Fibroblast of lung (primary cell): ENCODE data around the gene PRORP. TPM values are rescaled to one million over a fixed set of nuclear protein-coding genes. Genes with fewer than 3 reads are reported as not detected.

Experiments
- DNase-seq, 2 donors: peaks; one replicate each; pipeline versions ENCODE4 v3.0.0 to v3.0.0-alpha.2; 2010; ENCODE audit warnings: low read depth in 2 of 2
- H2AFZ ChIP-seq: 2 replicates; pipeline ENCODE4 v1.5.1; 2012; ENCODE audit warnings: low read length, control low read depth, inconsistent platforms
- H3K27ac ChIP-seq: 2 replicates; pipeline ENCODE4 v1.5.1; 2011; ENCODE audit warnings: low read length, control low read depth; ENCODE audit not compliant: insufficient read depth
- H3K27me3 ChIP-seq: 2 replicates; pipeline ENCODE4 v1.5.1; 2011; ENCODE audit warnings: mild to moderate bottlenecking, low read length; ENCODE audit not compliant: control insufficient read depth, insufficient read depth
- H3K36me3 ChIP-seq: 2 replicates; pipeline ENCODE4 v1.5.1; 2011; ENCODE audit warnings: low read length; ENCODE audit not compliant: control insufficient read depth, insufficient read depth
- H3K4me1 ChIP-seq: 2 replicates; pipeline ENCODE4 v1.5.1; 2011; ENCODE audit warnings: low read length; ENCODE audit not compliant: control insufficient read depth, insufficient read depth; ENCODE audit errors: extremely low read depth
- H3K4me2 ChIP-seq: 2 replicates; pipeline ENCODE4 v1.5.1; 2011; ENCODE audit warnings: low read length, control low read depth; ENCODE audit not compliant: insufficient read depth; ENCODE audit errors: extremely low read depth
- H3K4me3 ChIP-seq, 4 experiments: fragments of 200-600 bp in 1 of 4; sonication (generic) in 1 of 4; replicated peaks in 1 of 4; 2 replicates each; pipeline ENCODE4 v1.5.1; 2011 to 2016; ENCODE audit warnings: low read length in 4 of 4, low read depth in 3 of 4, mild to moderate bottlenecking in 3 of 4, control low read depth in 2 of 4, inconsistent platforms in 1 of 4, mixed read lengths in 1 of 4; ENCODE audit not compliant: insufficient read depth in 1 of 4; ENCODE audit errors: control extremely low read depth in 1 of 4
- H3K79me2 ChIP-seq: 2 replicates; pipeline ENCODE4 v1.5.1; 2012; ENCODE audit warnings: mild to moderate bottlenecking, low read length, inconsistent platforms; ENCODE audit not compliant: control insufficient read depth, insufficient read depth
- H3K9ac ChIP-seq: 2 replicates; pipeline ENCODE4 v1.5.1; 2011; ENCODE audit warnings: mild to moderate bottlenecking, low read length, control low read depth; ENCODE audit not compliant: insufficient read depth
- H3K9me3 ChIP-seq: 2 replicates; pipeline ENCODE4 v1.5.1; 2012; ENCODE audit warnings: low read depth, low read length; ENCODE audit not compliant: control insufficient read depth, insufficient read depth
- H4K20me1 ChIP-seq: 2 replicates; pipeline ENCODE4 v1.5.1; 2011; ENCODE audit warnings: low read length; ENCODE audit not compliant: control insufficient read depth, insufficient read depth; ENCODE audit errors: extremely low read depth
- CTCF ChIP-seq, 2 donors: IDR thresholded peaks in 1 of 2; conservative IDR thresholded peaks in 1 of 2; 1 replicate in 1 of 2; 2 replicates in 1 of 2; pipeline ENCODE4 v1.5.1; 2011 to 2012; ENCODE audit warnings: low read length in 2 of 2, control low read depth in 1 of 2, inconsistent platforms in 1 of 2, low read depth in 1 of 2, mild to moderate bottlenecking in 1 of 2
- EZH2 ChIP-seq: IDR thresholded peaks from 2 replicates; pipeline ENCODE4 v1.5.1; 2012; ENCODE audit warnings: low read length, control low read depth, mild to moderate bottlenecking; ENCODE audit errors: missing control alignments
- polyA plus RNA-seq, 2 donors: library from polyadenylated mRNA; depleted of rRNA in 1 of 2; stranded (reverse) in 1 of 2; unstranded in 1 of 2; fragments of >200 nt; gene quantifications; 2 replicates each; pipeline ENCODE4 v1.2.1, GENCODE V29; 2011 to 2012; ENCODE audit warnings: missing spikeins in 1 of 2
- total RNA-seq: library from RNA; depleted of rRNA; stranded (reverse); fragments of >200 nt; gene quantifications from 2 replicates; pipeline ENCODE4 v1.2.1, GENCODE V29; 2014

Gene PRORP
- total and polyA plus RNA-seq, 2 donors (not counting 1 experiment from before 2014, with no cell fraction given) = 14.2 to 25.7 TPM

DNA sequence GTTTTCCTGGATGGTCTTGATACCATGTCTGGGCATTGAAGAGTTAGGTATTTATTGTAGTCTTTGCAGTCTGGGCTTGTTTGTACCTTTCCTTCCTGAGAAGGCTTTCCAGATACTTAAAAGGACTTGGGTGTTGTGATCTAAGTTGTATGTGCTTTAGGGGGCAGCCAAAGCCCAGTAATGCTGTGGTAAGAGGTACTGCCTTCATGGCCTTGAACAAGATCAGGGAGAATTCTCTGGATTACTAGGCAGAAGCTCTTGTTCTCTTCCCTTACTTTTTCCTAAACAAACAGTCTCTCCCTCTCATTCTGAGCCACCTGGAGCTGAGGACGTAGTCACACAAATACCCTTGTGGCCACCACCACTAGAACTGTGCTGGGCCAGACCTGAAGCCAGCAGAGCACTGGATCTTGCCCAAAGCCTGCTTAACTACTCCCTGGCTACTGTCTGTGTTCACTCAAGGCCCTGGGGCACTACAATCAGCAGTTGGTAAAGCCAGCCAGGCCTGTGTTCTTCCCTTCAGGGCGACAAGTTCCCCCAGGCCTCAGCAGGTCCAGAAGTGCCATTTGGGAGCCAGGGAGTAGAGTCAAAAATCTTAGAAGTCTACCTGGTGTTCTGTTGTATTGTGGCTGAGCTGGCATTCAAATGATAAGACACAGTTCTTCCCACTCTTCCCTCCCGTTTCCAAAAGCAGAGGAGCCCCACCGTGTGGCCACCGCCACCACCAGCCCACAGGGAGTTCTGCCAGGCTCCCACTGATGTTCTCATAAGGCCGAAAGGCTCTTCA, 11.4 kb downstream of the PRORP start:
- no peaks in the 10 kb centered on the region for H4K20me1 ChIP-seq
- TF ChIP-seq CTCF (conservative IDR thresholded peaks at IDR 0.05 in 1 of 2, IDR thresholded peaks at IDR 0.05 in 1 of 2; ENCODE audit: low read depth in 1 of 2, low read length in 2 of 2) (no peak), EZH2 (no peak)
- H3K4me2 ChIP-seq = no peak overlapping the region
- no peaks in the 10 kb centered on the region for H3K79me2 ChIP-seq
- no peaks in the 10 kb centered on the region for H3K4me1 ChIP-seq
- H2AFZ ChIP-seq = no peak overlapping the region
- H3K27ac ChIP-seq = no peak overlapping the region
- H3K4me3 ChIP-seq = no peak overlapping the region
- DNase-seq = no peak
- H3K27me3 ChIP-seq = no peaks in the 10 kb centered on the region
- H3K9me3 ChIP-seq = no peaks in the 10 kb centered on the region
- H3K36me3 ChIP-seq = no peaks in the 10 kb centered on the region
- no peak overlapping the region for H3K9ac ChIP-seq

- H3K9me3 ChIP-seq = no peaks in the 10 kb centered on the region
- H3K9ac ChIP-seq = no peak overlapping the region
- H3K27me3 ChIP-seq = no peaks in the 10 kb centered on the region
- no peak for DNase-seq
- H3K36me3 ChIP-seq = no peaks in the 10 kb centered on the region
- H4K20me1 ChIP-seq = no peaks in the 10 kb centered on the region
- H3K4me2 ChIP-seq = no peak overlapping the region
- no peak overlapping the region for H3K4me3 ChIP-seq
- no peaks in the 10 kb centered on the region for H3K79me2 ChIP-seq
- TF ChIP-seq CTCF (conservative IDR thresholded peaks at IDR 0.05 in 1 of 2, IDR thresholded peaks at IDR 0.05 in 1 of 2; ENCODE audit: low read depth in 1 of 2, low read length in 2 of 2) (no peak), EZH2 (no peak)
- H3K4me1 ChIP-seq = no peaks in the 10 kb centered on the region
- H2AFZ ChIP-seq = no peak overlapping the region
- no peak overlapping the region for H3K27ac ChIP-seq
Measured at GRCh38 chr14:35134329-35135123, 12.2 kb downstream of the PRORP start.

DNA sequence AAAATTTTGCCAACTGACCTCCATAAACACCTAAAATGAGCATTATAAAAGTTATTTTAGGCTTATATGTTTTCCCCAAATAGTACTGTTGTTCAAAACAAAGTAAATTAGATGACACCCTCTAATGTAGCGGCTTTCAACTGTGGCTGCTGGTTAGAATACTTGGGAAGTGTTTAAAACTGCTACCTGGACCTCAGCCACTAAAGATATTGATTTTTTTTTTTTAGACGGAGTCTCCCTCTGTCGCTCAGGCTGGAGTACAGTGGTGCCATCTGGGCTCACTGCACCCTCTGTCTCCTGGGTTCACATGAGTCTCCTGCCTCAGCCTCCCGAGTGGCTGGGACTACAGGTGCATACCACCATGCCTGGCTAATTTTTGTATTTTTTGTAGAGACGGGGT, 16.2 kb downstream of the PRORP start:
- TF ChIP-seq CTCF (conservative IDR thresholded peaks at IDR 0.05 in 1 of 2, IDR thresholded peaks at IDR 0.05 in 1 of 2; ENCODE audit: low read depth in 1 of 2, low read length in 2 of 2) (no peak), EZH2 (no peak)

More for the DNA sequence above, 16.2 kb downstream of the PRORP start:
- Histone ChIP-seq H3K27ac (no peak overlapping the region), H3K4me2 (no peak overlapping the region), H3K4me1 (no peaks in the 10 kb centered on the region), H4K20me1 (no peaks in the 10 kb centered on the region), H2AFZ (no peak overlapping the region), H3K27me3 (no peaks in the 10 kb centered on the region), H3K9ac (no peak overlapping the region), H3K79me2 (no peaks in the 10 kb centered on the region), H3K9me3 (no peaks in the 10 kb centered on the region), H3K4me3 (no peak overlapping the region), H3K36me3 (no peaks in the 10 kb centered on the region)
- DNase-seq = no peak
